Nephron (organoid): ENCODE data around the gene TRPV6.
A peak's percentile ranks its signal among the peaks of the same experiment; 100 is the strongest.

Source experiments
- H3K27ac Mint-ChIP-seq, 3 experiments: 2 replicates each; pipeline ENCODE4 v1.8.0; 2020; ENCODE audit warnings: mixed read lengths in 3 of 3, mild to moderate bottlenecking in 2 of 3, moderate library complexity in 1 of 3
- H3K27me3 Mint-ChIP-seq: 2 replicates; pipeline ENCODE4 v1.8.0; 2021; ENCODE audit warnings: low read depth, mild to moderate bottlenecking, moderate library complexity, mixed read lengths
- H3K36me3 Mint-ChIP-seq: 2 replicates; pipeline ENCODE4 v1.8.0; 2020; ENCODE audit warnings: low read depth, mixed read lengths
- H3K4me1 Mint-ChIP-seq: 2 replicates; pipeline ENCODE4 v1.8.0; 2020; ENCODE audit warnings: mixed read lengths
- H3K4me3 Mint-ChIP-seq, 3 experiments: 2 replicates each; pipeline ENCODE4 v1.8.0; 2020; ENCODE audit warnings: mild to moderate bottlenecking in 3 of 3, mixed read lengths in 3 of 3, moderate library complexity in 2 of 3
- H3K9me3 Mint-ChIP-seq: 2 replicates; pipeline ENCODE4 v1.8.0; 2020; ENCODE audit warnings: mixed read lengths
- TF ChIP-seq, protein P1 (sequence below), 3 experiments: fragments of 200-600 bp; sonication (generic); IDR thresholded peaks; one replicate each; pipeline ENCODE4 v1.5.0; 2021; ENCODE audit warnings: antibody characterized with exemption in 3 of 3; ENCODE audit not compliant: unreplicated experiment in 3 of 3

The TRPV6 gene

DNA sequence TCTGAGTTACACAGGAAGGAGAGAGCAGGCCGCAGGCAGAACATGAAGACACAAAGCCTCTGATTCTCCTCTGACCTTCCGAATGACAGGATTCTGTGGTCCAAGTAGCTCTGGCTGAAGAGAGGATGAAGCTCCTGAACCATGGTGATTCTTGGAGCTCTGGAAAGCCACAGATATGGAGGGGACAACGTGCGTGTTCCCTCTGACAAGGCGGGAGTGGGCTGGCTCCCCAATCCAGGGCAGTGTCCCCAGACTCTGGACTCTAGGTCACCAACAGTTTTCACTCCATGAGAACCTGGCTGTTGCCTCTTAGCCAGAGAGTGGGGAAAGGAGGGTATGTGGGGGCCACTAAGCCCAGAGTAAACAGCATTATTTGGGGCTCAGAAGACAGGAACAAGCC is 7.4 kb upstream of the TRPV6 start:
- no peaks in the 10 kb centered on the region for H3K9me3 Mint-ChIP-seq
- no peaks in the 10 kb centered on the region for H3K36me3 Mint-ChIP-seq
- H3K4me3 Mint-ChIP-seq: no peak overlapping the region
- no peaks in the 10 kb centered on the region for H3K4me1 Mint-ChIP-seq
- TF ChIP-seq, protein P1, sequence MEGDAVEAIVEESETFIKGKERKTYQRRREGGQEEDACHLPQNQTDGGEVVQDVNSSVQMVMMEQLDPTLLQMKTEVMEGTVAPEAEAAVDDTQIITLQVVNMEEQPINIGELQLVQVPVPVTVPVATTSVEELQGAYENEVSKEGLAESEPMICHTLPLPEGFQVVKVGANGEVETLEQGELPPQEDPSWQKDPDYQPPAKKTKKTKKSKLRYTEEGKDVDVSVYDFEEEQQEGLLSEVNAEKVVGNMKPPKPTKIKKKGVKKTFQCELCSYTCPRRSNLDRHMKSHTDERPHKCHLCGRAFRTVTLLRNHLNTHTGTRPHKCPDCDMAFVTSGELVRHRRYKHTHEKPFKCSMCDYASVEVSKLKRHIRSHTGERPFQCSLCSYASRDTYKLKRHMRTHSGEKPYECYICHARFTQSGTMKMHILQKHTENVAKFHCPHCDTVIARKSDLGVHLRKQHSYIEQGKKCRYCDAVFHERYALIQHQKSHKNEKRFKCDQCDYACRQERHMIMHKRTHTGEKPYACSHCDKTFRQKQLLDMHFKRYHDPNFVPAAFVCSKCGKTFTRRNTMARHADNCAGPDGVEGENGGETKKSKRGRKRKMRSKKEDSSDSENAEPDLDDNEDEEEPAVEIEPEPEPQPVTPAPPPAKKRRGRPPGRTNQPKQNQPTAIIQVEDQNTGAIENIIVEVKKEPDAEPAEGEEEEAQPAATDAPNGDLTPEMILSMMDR (IDR thresholded peaks at IDR 0.05; ENCODE audit: unreplicated experiment in 3 of 3): no peak
- no peak overlapping the region for H3K27ac Mint-ChIP-seq
- peaks cover 3% of the 10 kb centered on the region for H3K27me3 Mint-ChIP-seq

DNA sequence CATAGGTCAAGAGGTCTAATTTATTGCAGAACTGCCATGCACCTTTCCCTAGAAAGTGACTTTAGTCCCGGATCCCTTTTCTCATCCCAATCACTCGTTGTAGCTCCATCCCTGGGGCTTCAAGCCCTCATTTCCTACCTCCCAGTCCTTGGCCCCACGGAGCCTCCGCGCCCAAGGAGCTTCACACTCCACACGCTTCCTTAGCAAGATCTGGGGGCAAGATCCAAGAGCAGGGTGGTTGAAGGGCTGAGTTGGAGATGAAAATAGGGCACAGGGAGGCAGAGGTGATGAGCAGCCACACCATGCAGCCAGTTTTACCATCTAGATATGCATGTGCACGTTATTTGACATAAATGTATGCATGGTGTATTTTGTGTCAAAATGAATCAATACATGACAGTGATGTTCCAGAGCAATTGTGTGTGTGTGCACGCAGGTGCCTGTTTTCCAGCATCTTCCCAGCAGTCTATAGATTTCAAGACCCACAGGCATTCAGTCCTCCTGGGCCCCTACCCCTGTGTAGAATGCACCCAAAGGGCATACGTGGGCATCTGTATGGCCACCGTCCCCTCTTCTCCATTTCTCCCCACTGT is 6.0 kb upstream of the TRPV6 start:
- H3K4me1 Mint-ChIP-seq: no peaks in the 10 kb centered on the region
- H3K9me3 Mint-ChIP-seq: no peaks in the 10 kb centered on the region
- H3K27ac Mint-ChIP-seq: no peak overlapping the region
- no peaks in the 10 kb centered on the region for H3K36me3 Mint-ChIP-seq
- TF ChIP-seq, protein P1 (IDR thresholded peaks at IDR 0.05; ENCODE audit: unreplicated experiment in 3 of 3): no peak
- H3K4me3 Mint-ChIP-seq: no peak overlapping the region
- H3K27me3 Mint-ChIP-seq: peaks cover 3% of the 10 kb centered on the region

- no peaks in the 10 kb centered on the region for H3K4me1 Mint-ChIP-seq
- no peak overlapping the region for H3K4me3 Mint-ChIP-seq
- H3K27ac Mint-ChIP-seq: no peak overlapping the region
- TF ChIP-seq, protein P1 (IDR thresholded peaks at IDR 0.05; ENCODE audit: unreplicated experiment in 3 of 3): no peak
- no peaks in the 10 kb centered on the region for H3K36me3 Mint-ChIP-seq
- H3K27me3 Mint-ChIP-seq: peaks cover 3% of the 10 kb centered on the region
- H3K9me3 Mint-ChIP-seq: no peaks in the 10 kb centered on the region
Measured at GRCh38 chr7:142890874-142891485, 5.4 kb upstream of the TRPV6 start.

DNA sequence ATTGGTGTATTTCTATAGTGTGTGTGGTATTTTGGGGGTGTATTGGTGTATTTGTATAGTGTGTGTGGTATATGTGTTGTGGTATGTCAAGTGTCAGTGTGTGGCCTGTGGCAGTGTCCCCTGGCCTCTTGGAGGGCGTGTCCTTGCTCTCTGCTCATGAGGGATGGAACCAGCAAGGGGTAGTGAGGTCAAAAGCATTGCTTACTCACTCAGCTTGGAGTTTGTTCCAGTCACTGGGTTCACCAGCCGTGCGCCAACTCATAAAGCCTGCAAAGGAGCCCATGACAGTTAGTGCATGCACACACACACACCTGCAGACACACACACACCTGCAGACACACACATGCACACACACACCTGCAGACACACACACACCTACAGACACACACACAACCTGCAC is 4.3 kb upstream of the TRPV6 start:
- Mint-ChIP-seq H3K27ac (no peak overlapping the region), H3K36me3 (no peaks in the 10 kb centered on the region), H3K4me1 (no peaks in the 10 kb centered on the region), H3K9me3 (no peaks in the 10 kb centered on the region), H3K4me3 (no peak overlapping the region), H3K27me3 (peaks cover 3% of the 10 kb centered on the region)
- TF ChIP-seq, protein P1 (IDR thresholded peaks at IDR 0.05; ENCODE audit: unreplicated experiment in 3 of 3): no peak

- Mint-ChIP-seq H3K4me1 (no peaks in the 10 kb centered on the region), H3K27ac (peak overlapping the region in 1 of 3 experiments; percentile 13), H3K36me3 (no peaks in the 10 kb centered on the region), H3K4me3 (no peak overlapping the region), H3K9me3 (no peaks in the 10 kb centered on the region), H3K27me3 (peaks cover 3% of the 10 kb centered on the region)
- TF ChIP-seq, protein P1 (IDR thresholded peaks at IDR 0.05; ENCODE audit: unreplicated experiment in 3 of 3): no peak
Measured at GRCh38 chr7:142887282-142888015, 1.9 kb upstream of the TRPV6 start.
